ENCODE results near the gene ARHGAP10.

Gene ARHGAP10

DNA sequence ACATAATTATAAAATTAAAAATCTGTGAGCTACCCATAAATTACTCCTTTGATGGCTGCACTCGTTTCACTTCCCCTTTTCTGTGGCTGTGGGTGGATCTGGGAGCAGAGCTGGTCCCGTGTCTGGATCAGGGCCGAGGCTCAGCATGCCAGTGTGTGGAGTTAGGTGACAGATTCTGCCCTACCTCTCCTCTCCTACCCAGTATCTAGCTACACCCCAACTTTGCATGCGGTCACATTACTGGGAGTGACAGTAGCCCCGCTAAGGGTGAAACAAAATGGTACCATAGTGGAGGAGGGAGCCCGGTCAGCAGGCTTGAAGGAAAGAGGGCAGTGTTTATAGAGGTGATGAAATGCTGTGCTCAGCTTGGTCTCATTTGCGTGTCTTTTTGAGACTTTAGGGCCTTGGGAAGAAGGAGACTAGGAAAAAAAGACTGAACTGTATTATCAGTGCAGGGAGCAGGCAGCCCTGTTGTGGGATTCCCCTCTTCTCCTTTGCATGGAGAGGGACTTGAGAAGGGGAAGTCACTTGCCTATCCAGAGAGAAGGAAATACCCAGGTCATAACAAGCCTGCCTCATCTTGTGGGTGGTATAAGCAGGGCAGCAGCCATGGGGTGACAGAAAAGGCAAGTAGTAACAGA, 48.4 kb downstream of the ARHGAP10 start:
- TF ChIP-seq, protein P1, sequence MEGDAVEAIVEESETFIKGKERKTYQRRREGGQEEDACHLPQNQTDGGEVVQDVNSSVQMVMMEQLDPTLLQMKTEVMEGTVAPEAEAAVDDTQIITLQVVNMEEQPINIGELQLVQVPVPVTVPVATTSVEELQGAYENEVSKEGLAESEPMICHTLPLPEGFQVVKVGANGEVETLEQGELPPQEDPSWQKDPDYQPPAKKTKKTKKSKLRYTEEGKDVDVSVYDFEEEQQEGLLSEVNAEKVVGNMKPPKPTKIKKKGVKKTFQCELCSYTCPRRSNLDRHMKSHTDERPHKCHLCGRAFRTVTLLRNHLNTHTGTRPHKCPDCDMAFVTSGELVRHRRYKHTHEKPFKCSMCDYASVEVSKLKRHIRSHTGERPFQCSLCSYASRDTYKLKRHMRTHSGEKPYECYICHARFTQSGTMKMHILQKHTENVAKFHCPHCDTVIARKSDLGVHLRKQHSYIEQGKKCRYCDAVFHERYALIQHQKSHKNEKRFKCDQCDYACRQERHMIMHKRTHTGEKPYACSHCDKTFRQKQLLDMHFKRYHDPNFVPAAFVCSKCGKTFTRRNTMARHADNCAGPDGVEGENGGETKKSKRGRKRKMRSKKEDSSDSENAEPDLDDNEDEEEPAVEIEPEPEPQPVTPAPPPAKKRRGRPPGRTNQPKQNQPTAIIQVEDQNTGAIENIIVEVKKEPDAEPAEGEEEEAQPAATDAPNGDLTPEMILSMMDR (IDR thresholded peaks at IDR 0.05; ENCODE audit: insufficient read depth, low read depth, low read length, missing control alignments) = no peak
- DNase-seq (ENCODE audit: low read depth) = peak; percentile 94
- H3K4me3 ChIP-seq (ENCODE audit: low read depth, low read length) = peak overlapping the region; percentile 44

DNA sequence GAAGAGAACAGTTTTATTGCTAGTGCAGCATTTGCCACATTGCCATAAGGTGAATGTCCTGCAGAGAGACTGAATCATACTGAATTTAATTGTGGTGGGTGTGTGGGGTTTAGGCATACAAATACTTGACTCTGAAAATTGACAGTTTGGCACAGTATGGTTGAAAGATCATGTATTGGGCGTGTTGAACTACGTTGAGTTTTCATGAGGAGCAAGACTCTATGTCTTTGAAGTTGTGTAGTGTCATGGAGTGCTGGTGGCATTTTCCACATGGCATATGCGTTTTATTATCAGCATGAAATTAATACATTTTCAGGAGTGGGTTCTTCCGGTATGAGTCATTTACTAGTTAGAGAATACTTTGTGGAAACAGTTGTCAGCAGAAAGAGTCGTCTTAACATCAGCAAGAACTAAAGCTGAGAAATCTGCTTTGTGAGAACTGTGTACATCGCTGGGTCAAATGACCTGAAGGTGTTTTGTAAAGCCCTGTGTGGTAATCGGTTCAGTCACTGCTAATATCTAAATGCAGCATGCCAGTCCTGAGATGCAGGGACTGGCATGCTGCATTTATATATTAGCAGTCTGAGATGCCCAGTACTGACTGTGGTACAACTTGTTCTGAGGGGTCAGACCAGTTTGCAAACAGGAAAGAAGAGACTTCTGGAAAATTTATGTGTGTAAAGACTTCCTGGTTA, 50.3 kb downstream of the ARHGAP10 start:
- TF ChIP-seq, protein P1 (IDR thresholded peaks at IDR 0.05; ENCODE audit: insufficient read depth, low read depth, low read length, missing control alignments) = no peak
- DNase-seq (ENCODE audit: low read depth) = peak; percentile 49
- H3K4me3 ChIP-seq (ENCODE audit: low read depth, low read length) = no peak overlapping the region

DNA sequence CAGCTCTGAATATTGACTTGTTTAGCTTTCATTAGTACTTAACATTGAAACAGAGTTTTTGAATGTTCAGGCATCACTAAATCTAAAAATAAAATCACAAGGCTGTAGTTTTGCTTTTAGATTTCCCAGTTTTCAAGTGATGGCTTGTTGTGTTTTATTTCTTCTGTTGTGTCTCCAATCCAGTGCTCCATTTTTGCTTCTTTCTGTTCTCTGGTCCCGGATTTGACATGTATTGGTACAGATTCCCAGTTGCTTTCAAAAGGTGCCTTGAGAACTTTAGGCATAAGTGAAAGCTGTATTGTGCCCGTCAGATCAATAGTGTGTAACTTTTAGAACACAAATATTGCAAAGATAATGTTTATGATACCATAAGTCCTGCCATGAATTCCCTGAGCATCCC, 53.2 kb downstream of the ARHGAP10 start:
- TF ChIP-seq, protein P1 (IDR thresholded peaks at IDR 0.05; ENCODE audit: insufficient read depth, low read depth, low read length, missing control alignments) = no peak
- no peak for DNase-seq (ENCODE audit: low read depth)
- peak overlapping the region; percentile 15; the same call in 1 of the 2 replicates for H3K4me3 ChIP-seq (ENCODE audit: low read depth, low read length)

DNA sequence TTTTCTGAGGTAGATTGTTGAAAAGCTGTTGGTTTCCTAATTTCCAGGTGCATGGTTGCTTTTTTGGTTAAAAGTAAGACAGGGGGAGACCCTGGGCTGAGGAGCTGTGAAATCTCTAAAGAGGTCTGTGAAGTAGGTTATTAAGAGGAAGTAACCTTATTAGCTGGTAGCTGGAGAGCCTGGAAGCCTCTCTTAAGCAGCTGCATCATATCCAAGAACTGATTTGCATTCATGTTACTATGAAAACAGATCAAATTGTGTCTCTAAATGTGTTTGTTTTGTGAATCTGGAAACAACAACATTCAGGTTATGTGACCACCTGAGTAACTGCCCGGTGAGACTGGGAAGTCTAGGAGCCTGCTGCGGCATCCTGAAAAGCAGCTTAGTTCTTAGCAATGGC, 54.1 kb downstream of the ARHGAP10 start:
- no peak overlapping the region for H3K4me3 ChIP-seq (ENCODE audit: low read depth, low read length)
- TF ChIP-seq, protein P1 (IDR thresholded peaks at IDR 0.05; ENCODE audit: insufficient read depth, low read depth, low read length, missing control alignments) = no peak

DNA sequence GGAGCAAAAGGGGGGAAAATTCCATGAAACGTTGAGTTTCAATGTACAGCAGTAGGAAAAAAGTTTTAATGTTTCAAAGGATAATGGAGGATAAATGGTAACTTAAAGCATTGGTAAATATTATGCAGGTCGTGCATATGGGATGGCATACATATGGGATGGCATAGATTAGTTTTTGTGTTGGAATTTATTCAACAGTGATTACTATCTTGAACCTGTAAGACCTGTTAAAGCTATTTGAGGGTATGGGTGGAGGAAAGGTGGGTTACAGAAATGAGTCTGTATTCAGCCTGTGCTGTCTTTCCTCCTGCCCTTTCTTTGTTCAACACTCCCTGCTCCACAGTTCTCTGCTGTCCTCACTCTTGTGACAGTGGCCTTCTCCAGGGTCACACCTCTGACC, 54.6 kb downstream of the ARHGAP10 start:
- TF ChIP-seq, protein P1 (IDR thresholded peaks at IDR 0.05; ENCODE audit: insufficient read depth, low read depth, low read length, missing control alignments) = no peak
- no peak overlapping the region for H3K4me3 ChIP-seq (ENCODE audit: low read depth, low read length)
- DNase-seq (ENCODE audit: low read depth) = no peak

More for the DNA sequence above, 54.1 kb downstream of the ARHGAP10 start:
- peak; percentile 86 for DNase-seq (ENCODE audit: low read depth)

DNA sequence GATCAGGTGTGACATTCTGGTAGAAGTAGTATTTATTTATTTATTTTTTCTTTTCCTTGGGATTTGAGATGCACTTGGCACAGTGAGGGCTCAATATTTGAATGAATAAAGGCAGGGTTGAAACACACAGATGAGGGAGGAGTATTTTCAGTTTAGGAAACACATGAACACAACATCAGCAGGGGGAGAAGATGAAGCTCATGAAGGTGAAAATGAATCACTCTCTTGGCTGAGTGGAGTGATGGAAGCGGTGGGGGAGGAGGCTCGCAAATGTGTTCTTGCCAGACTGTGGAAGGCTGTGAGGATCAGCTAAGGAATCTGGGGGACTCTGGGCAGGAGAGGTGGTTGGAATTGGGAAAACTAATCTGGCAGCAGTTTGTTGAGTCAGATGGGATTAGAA, 55.3 kb downstream of the ARHGAP10 start:
- no peak for DNase-seq (ENCODE audit: low read depth)
- no peak overlapping the region for H3K4me3 ChIP-seq (ENCODE audit: low read depth, low read length)
- TF ChIP-seq, protein P1 (IDR thresholded peaks at IDR 0.05; ENCODE audit: insufficient read depth, low read depth, low read length, missing control alignments) = no peak

Data from GM12865 (cell line).